ENCODE data around the gene CA12.

Gene CA12

GRCh38 chr15:63401714-63402497 is 20.3 kb upstream of the CA12 start:
- no peak for DNase-seq (ENCODE audit: low spot score)

- no peak for DNase-seq (ENCODE audit: low spot score)
These were observed 19.4 kb upstream of the CA12 start for GRCh38 chr15:63401078-63401477.

- no peak for DNase-seq (ENCODE audit: low spot score)
These were observed 16.8 kb upstream of the CA12 start for GRCh38 chr15:63398456-63398855.

GRCh38 chr15:63396152-63396928 is 14.7 kb upstream of the CA12 start:
- DNase-seq (ENCODE audit: low spot score), result no peak

- DNase-seq (ENCODE audit: low spot score), result no peak
These were observed 14.1 kb upstream of the CA12 start for GRCh38 chr15:63395730-63396151.

- no peak for DNase-seq (ENCODE audit: low spot score)
These were observed 10.8 kb upstream of the CA12 start for GRCh38 chr15:63392361-63393009.

- DNase-seq (ENCODE audit: low spot score), result no peak
These were observed 10.2 kb upstream of the CA12 start for GRCh38 chr15:63391669-63392360.

GRCh38 chr15:63390689-63391088 is 9.0 kb upstream of the CA12 start:
- no peak for DNase-seq (ENCODE audit: low spot score)

- DNase-seq (ENCODE audit: low spot score), result no peak
These were observed 8.4 kb upstream of the CA12 start for GRCh38 chr15:63389902-63390670.

- no peak for DNase-seq (ENCODE audit: low spot score)
These were observed 6.9 kb upstream of the CA12 start for GRCh38 chr15:63388511-63388910.

GRCh38 chr15:63387748-63388493 is 6.3 kb upstream of the CA12 start:
- DNase-seq (ENCODE audit: low spot score), result no peak

GRCh38 chr15:63385911-63386531 is 4.4 kb upstream of the CA12 start:
- DNase-seq (ENCODE audit: low spot score), result no peak

GRCh38 chr15:63384906-63385305 is 3.3 kb upstream of the CA12 start:
- DNase-seq (ENCODE audit: low spot score), result no peak

- DNase-seq (ENCODE audit: low spot score), result no peak
These were observed 1.5 kb upstream of the CA12 start for GRCh38 chr15:63382966-63383710.

GRCh38 chr15:63380808-63381282 is 801 bp downstream of the CA12 start:
- DNase-seq (ENCODE audit: low spot score), result no peak

- DNase-seq (ENCODE audit: low spot score), result no peak
These were observed 1.4 kb downstream of the CA12 start for GRCh38 chr15:63380151-63380807.

GRCh38 chr15:63379492-63380150 is 2.0 kb downstream of the CA12 start:
- DNase-seq (ENCODE audit: low spot score), result no peak

GRCh38 chr15:63378946-63379345 is 2.7 kb downstream of the CA12 start:
- no peak for DNase-seq (ENCODE audit: low spot score)

Data from left forelimb (tissue), 1 donor.